ENCODE results near the gene LCMT2.

LCMT2 gene

DNA sequence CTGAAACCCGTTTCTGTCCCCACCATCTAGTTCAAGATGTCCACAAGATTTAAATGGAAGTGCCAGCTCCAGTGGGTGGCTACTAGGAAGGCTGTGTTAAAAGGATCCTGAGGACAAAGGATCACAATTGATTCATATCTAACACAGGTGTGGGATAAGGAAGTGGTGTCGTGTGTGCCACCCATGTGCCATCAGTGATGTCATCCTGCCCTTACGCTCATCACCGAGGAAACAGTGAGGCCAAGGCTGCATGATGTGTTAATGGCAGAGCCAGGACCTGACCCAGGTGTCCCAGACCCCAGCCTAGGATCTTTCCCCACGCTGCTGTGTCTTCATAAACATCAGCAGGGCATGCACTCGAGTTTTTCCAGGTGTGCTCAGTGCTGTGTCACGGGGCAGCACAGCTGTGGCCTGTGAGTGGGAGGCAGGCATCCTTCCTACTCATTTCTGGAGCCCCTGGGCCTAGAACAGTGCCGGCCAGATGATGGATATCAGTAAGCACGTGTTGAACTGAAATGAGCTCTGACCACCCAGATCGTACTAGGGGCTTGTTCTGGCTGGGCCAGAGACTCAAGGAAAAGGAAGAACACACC is 53.0 kb downstream of the LCMT2 start:
- TF ChIP-seq, protein P1, sequence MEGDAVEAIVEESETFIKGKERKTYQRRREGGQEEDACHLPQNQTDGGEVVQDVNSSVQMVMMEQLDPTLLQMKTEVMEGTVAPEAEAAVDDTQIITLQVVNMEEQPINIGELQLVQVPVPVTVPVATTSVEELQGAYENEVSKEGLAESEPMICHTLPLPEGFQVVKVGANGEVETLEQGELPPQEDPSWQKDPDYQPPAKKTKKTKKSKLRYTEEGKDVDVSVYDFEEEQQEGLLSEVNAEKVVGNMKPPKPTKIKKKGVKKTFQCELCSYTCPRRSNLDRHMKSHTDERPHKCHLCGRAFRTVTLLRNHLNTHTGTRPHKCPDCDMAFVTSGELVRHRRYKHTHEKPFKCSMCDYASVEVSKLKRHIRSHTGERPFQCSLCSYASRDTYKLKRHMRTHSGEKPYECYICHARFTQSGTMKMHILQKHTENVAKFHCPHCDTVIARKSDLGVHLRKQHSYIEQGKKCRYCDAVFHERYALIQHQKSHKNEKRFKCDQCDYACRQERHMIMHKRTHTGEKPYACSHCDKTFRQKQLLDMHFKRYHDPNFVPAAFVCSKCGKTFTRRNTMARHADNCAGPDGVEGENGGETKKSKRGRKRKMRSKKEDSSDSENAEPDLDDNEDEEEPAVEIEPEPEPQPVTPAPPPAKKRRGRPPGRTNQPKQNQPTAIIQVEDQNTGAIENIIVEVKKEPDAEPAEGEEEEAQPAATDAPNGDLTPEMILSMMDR (IDR thresholded peaks at IDR 0.05), result no peak

GRCh38 chr15:43276563-43277200 is 53.7 kb downstream of the LCMT2 start:
- TF ChIP-seq, protein P1 (IDR thresholded peaks at IDR 0.05), result no peak

DNA sequence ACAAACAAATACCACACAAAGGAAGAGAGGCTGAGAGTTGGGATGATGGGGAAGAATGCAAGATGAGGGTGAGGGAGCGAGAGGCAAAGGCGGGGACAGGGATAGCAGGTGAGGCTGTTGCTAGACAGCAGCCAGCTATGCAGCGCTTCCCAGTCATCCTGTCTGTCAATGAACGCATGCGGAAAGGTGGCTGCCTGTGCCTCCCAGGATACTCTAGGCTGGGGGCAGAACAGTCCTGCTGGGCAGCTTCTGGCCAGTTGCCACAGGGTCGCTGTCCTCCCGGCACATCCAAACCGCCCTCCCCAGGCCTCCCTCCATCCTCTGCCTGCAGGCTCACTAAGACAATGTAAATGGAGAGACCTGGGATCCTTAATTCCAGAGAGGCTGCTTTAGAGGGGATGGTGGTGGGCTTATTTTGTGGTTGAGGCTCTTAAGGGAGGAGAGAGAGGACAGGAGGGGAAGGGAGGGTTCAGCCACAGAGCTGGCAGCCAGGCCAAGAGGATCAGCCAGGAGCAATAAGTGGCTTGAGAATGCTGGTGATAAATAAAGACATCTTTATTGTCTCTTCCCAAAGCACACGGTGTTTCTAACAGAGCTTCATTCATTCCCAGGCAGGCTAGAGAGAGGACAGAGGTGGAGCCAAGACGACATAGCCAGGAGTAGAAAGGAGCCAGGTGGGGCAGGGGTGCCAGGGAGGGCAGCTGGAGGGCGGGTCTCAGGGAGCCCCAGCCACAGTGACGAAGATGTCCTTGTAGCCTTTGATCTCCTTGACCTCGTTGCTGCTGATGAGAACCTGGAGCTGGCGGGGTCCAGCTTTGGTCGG is 54.4 kb downstream of the LCMT2 start:
- TF ChIP-seq, protein P1 (IDR thresholded peaks at IDR 0.05), result no peak

- TF ChIP-seq, protein P1 (IDR thresholded peaks at IDR 0.05), result no peak
These were observed 56.2 kb downstream of the LCMT2 start for GRCh38 chr15:43274136-43274535.

Measured in LNCAP (cell line).